Liver (tissue), 9 donors: ENCODE data around the gene TH. TPM values are rescaled to one million over a fixed set of nuclear protein-coding genes. Genes with fewer than 3 reads are reported as not detected.

ENCODE experiments used
- DNase-seq: peaks from one replicate; pipeline ENCODE4 v3.0.0-alpha.2; 2017; ENCODE audit warnings: low spot score
- H3K27ac ChIP-seq, 2 donors: one replicate each; pipeline ENCODE4 v1.7.0; 2013; ENCODE audit warnings: inconsistent platforms in 2 of 2, low read length in 2 of 2, control low read depth in 1 of 2, low read depth in 1 of 2, mild to moderate bottlenecking in 1 of 2
- H3K27me3 ChIP-seq, 4 donors: one replicate each; pipeline versions ENCODE4 v1.6.1 to v1.7.0; 2013; ENCODE audit warnings: low read length in 3 of 4, inconsistent platforms in 1 of 4, mild to moderate bottlenecking in 1 of 4, moderate library complexity in 1 of 4; ENCODE audit not compliant: control insufficient read depth in 4 of 4, insufficient read depth in 4 of 4
- H3K36me3 ChIP-seq, 4 donors: one replicate each; pipeline versions ENCODE4 v1.6.1 to v1.7.0; 2013; ENCODE audit warnings: low read length in 3 of 4, mild to moderate bottlenecking in 3 of 4, low read depth in 1 of 4, moderate library complexity in 1 of 4; ENCODE audit not compliant: control insufficient read depth in 4 of 4, insufficient read depth in 3 of 4
- H3K4me1 ChIP-seq, 4 donors: one replicate each; pipeline versions ENCODE4 v1.6.1 to v1.7.0; 2013; ENCODE audit warnings: low read length in 3 of 4, mild to moderate bottlenecking in 3 of 4, moderate library complexity in 1 of 4; ENCODE audit not compliant: control insufficient read depth in 4 of 4, insufficient read depth in 4 of 4
- H3K4me3 ChIP-seq, 3 donors: one replicate each; pipeline versions ENCODE4 v1.6.1 to v1.7.0; 2013; ENCODE audit warnings: low read length in 3 of 3, control low read depth in 1 of 3, low read depth in 1 of 3, mild to moderate bottlenecking in 1 of 3
- H3K9ac ChIP-seq, 2 donors: one replicate each; pipeline ENCODE4 v1.7.0; 2013; ENCODE audit warnings: low read length in 2 of 2, mild to moderate bottlenecking in 2 of 2, moderate library complexity in 2 of 2, control low read depth in 1 of 2, low read depth in 1 of 2
- H3K9me3 ChIP-seq, 4 donors: one replicate each; pipeline versions ENCODE4 v1.6.1 to v1.7.0; 2013; ENCODE audit warnings: low read length in 3 of 4; ENCODE audit not compliant: control insufficient read depth in 4 of 4
- EGR1 ChIP-seq, 2 donors: IDR thresholded peaks; 2 replicates each; pipeline ENCODE4 v1.6.1; 2016 to 2018; ENCODE audit warnings: antibody characterized with exemption in 2 of 2, low read depth in 2 of 2
- FOXA1 ChIP-seq: IDR thresholded peaks from 2 replicates; pipeline ENCODE4 v1.6.1; 2016; ENCODE audit warnings: antibody characterized with exemption
- FOXA2 ChIP-seq: IDR thresholded peaks from 2 replicates; pipeline ENCODE4 v1.6.1; 2016; ENCODE audit warnings: antibody characterized with exemption
- GABPA ChIP-seq, 2 donors: IDR thresholded peaks in 1 of 2; conservative IDR thresholded peaks in 1 of 2; 2 replicates each; pipeline ENCODE4 v1.6.1; 2016; ENCODE audit warnings: antibody characterized with exemption in 2 of 2, mild to moderate bottlenecking in 1 of 2, moderate library complexity in 1 of 2
- HNF4A ChIP-seq, 2 donors: conservative IDR thresholded peaks; 2 replicates each; pipeline ENCODE4 v1.6.1; 2016; ENCODE audit warnings: antibody characterized with exemption in 2 of 2, mild to moderate bottlenecking in 2 of 2
- HNF4G ChIP-seq: IDR thresholded peaks from 2 replicates; pipeline ENCODE4 v1.6.1; 2016; ENCODE audit warnings: antibody characterized with exemption
- JUND ChIP-seq, 2 donors: IDR thresholded peaks; 2 replicates each; pipeline ENCODE4 v1.6.1; 2016; ENCODE audit warnings: antibody characterized with exemption in 2 of 2
- NR2F2 ChIP-seq: IDR thresholded peaks from 2 replicates; pipeline ENCODE4 v1.6.1; 2016; ENCODE audit warnings: antibody characterized with exemption
- RAD21 ChIP-seq, 2 donors: IDR thresholded peaks; 2 replicates each; pipeline ENCODE4 v1.6.1; 2016; ENCODE audit warnings: antibody characterized with exemption in 2 of 2, mild to moderate bottlenecking in 2 of 2
- SP1 ChIP-seq: IDR thresholded peaks from 2 replicates; pipeline ENCODE4 v1.6.1; 2018; ENCODE audit warnings: antibody characterized with exemption, mild to moderate bottlenecking
- TAF1 ChIP-seq: conservative IDR thresholded peaks from 2 replicates; pipeline ENCODE4 v1.6.1; 2016; ENCODE audit warnings: antibody characterized with exemption, mild to moderate bottlenecking
- WGBS: extraction: QIAGEN DNeasy Blood & Tissue Kit; methylation state at CpG from one replicate; pipeline ENCODE4 v1.1.7; 2013; 5-methylcytosine and 5-hydroxymethylcytosine counted together
- polyA plus RNA-seq, 2 donors: library from polyadenylated mRNA; stranded (reverse) in 1 of 2; unstranded in 1 of 2; fragments of 200-250 nt in 1 of 2; fragments of >200 nt in 1 of 2; fragmentation: Nextera tagmentation in 1 of 2; extraction: Ambion mirVana in 1 of 2; gene quantifications; one replicate each; pipeline versions ENCODE4 v1.2.1 to v1.2.3, GENCODE V29; 2013 to 2015
- total RNA-seq, 2 donors: library from RNA; depleted of rRNA; stranded (reverse); fragments of >200 nt; gene quantifications; one replicate each; pipeline ENCODE4 v1.2.3, GENCODE V29; 2014
- TF ChIP-seq, protein P1 (sequence below): fragments of 150-350 bp; IDR thresholded peaks from 2 replicates; pipeline ENCODE4 v1.5.1; 2017; ENCODE audit warnings: improper control_type of control experiment, low read depth, low read length; ENCODE audit not compliant: missing input control
- TF ChIP-seq, protein P2 (sequence below): IDR thresholded peaks from 2 replicates; pipeline ENCODE4 v1.6.1; 2016; ENCODE audit warnings: antibody characterized with exemption
- TF ChIP-seq, protein P3 (sequence below): IDR thresholded peaks from 2 replicates; pipeline ENCODE4 v1.6.1; 2016; ENCODE audit warnings: antibody characterized with exemption
- TF ChIP-seq, protein P4 (sequence below): IDR thresholded peaks from 2 replicates; pipeline ENCODE4 v1.6.1; 2016; ENCODE audit warnings: antibody characterized with exemption, mild to moderate bottlenecking
- TF ChIP-seq, protein P5 (sequence below): IDR thresholded peaks from 2 replicates; pipeline ENCODE4 v1.6.1; 2016; ENCODE audit warnings: antibody characterized with exemption
- donor health status: healthy.
- donor health status: healthy.
- donor health status: healthy.
- donor health status: healthy.
- donor health status: healthy.

Gene TH
- total and polyA plus RNA-seq, 4 donors = 0.13 to 0.24 TPM; not detected in 2

DNA sequence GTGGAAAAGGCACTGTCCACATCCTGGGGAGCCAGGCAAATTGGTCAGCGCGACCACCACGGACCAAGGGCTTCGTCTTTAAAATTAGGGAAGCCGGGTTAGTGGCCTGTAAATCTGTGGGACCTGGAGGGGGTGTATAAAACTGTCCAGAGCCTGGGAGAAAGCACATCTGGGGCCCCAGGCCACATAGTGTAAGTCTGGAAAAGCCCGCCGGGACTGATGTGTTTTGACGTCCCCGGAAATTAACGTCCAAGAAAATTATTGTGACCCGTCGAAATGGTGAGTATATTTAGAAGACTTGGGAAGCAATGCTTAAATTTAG lies 28.2 kb downstream of the TH start:
- Histone ChIP-seq H3K27me3 (no peaks in the 10 kb centered on the region), H3K4me1 (peaks cover 0 to 7% (median 3%) of the 10 kb centered on the region in 4 donors), H3K9ac (no peak overlapping the region), H3K9me3 (no peaks in the 10 kb centered on the region), H3K36me3 (peaks cover 16 to 35% (median 25%) of the 10 kb centered on the region in 4 donors), H3K27ac (no peak overlapping the region), H3K4me3 (no peak overlapping the region)
- no peak for DNase-seq
- TF ChIP-seq EGR1 (IDR thresholded peaks at IDR 0.05; ENCODE audit: low read depth in 2 of 2) (no peak), NR2F2 (no peak), FOXA2 (no peak), HNF4A (conservative IDR thresholded peaks at IDR 0.05) (no peak), HNF4G (no peak), JUND (IDR thresholded peaks at IDR 0.05) (no peak), FOXA1 (no peak), TAF1 (no peak), GABPA (IDR thresholded peaks at IDR 0.05 in 1 of 2, conservative IDR thresholded peaks at IDR 0.05 in 1 of 2) (no peak), RAD21 (IDR thresholded peaks at IDR 0.05) (no peak), SP1 (no peak)
- TF ChIP-seq, protein P1, sequence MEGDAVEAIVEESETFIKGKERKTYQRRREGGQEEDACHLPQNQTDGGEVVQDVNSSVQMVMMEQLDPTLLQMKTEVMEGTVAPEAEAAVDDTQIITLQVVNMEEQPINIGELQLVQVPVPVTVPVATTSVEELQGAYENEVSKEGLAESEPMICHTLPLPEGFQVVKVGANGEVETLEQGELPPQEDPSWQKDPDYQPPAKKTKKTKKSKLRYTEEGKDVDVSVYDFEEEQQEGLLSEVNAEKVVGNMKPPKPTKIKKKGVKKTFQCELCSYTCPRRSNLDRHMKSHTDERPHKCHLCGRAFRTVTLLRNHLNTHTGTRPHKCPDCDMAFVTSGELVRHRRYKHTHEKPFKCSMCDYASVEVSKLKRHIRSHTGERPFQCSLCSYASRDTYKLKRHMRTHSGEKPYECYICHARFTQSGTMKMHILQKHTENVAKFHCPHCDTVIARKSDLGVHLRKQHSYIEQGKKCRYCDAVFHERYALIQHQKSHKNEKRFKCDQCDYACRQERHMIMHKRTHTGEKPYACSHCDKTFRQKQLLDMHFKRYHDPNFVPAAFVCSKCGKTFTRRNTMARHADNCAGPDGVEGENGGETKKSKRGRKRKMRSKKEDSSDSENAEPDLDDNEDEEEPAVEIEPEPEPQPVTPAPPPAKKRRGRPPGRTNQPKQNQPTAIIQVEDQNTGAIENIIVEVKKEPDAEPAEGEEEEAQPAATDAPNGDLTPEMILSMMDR = no peak
- TF ChIP-seq, protein P2, sequence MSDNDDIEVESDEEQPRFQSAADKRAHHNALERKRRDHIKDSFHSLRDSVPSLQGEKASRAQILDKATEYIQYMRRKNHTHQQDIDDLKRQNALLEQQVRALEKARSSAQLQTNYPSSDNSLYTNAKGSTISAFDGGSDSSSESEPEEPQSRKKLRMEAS = no peak
- TF ChIP-seq, protein P3, sequence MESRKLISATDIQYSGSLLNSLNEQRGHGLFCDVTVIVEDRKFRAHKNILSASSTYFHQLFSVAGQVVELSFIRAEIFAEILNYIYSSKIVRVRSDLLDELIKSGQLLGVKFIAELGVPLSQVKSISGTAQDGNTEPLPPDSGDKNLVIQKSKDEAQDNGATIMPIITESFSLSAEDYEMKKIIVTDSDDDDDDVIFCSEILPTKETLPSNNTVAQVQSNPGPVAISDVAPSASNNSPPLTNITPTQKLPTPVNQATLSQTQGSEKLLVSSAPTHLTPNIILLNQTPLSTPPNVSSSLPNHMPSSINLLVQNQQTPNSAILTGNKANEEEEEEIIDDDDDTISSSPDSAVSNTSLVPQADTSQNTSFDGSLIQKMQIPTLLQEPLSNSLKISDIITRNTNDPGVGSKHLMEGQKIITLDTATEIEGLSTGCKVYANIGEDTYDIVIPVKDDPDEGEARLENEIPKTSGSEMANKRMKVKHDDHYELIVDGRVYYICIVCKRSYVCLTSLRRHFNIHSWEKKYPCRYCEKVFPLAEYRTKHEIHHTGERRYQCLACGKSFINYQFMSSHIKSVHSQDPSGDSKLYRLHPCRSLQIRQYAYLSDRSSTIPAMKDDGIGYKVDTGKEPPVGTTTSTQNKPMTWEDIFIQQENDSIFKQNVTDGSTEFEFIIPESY = no peak
- TF ChIP-seq, protein P4, sequence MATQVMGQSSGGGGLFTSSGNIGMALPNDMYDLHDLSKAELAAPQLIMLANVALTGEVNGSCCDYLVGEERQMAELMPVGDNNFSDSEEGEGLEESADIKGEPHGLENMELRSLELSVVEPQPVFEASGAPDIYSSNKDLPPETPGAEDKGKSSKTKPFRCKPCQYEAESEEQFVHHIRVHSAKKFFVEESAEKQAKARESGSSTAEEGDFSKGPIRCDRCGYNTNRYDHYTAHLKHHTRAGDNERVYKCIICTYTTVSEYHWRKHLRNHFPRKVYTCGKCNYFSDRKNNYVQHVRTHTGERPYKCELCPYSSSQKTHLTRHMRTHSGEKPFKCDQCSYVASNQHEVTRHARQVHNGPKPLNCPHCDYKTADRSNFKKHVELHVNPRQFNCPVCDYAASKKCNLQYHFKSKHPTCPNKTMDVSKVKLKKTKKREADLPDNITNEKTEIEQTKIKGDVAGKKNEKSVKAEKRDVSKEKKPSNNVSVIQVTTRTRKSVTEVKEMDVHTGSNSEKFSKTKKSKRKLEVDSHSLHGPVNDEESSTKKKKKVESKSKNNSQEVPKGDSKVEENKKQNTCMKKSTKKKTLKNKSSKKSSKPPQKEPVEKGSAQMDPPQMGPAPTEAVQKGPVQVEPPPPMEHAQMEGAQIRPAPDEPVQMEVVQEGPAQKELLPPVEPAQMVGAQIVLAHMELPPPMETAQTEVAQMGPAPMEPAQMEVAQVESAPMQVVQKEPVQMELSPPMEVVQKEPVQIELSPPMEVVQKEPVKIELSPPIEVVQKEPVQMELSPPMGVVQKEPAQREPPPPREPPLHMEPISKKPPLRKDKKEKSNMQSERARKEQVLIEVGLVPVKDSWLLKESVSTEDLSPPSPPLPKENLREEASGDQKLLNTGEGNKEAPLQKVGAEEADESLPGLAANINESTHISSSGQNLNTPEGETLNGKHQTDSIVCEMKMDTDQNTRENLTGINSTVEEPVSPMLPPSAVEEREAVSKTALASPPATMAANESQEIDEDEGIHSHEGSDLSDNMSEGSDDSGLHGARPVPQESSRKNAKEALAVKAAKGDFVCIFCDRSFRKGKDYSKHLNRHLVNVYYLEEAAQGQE = no peak
- TF ChIP-seq, protein P5, sequence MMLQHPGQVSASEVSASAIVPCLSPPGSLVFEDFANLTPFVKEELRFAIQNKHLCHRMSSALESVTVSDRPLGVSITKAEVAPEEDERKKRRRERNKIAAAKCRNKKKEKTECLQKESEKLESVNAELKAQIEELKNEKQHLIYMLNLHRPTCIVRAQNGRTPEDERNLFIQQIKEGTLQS = no peak
- WGBS = 57% methylated on average over 12 of the region's 12 CpGs

DNA sequence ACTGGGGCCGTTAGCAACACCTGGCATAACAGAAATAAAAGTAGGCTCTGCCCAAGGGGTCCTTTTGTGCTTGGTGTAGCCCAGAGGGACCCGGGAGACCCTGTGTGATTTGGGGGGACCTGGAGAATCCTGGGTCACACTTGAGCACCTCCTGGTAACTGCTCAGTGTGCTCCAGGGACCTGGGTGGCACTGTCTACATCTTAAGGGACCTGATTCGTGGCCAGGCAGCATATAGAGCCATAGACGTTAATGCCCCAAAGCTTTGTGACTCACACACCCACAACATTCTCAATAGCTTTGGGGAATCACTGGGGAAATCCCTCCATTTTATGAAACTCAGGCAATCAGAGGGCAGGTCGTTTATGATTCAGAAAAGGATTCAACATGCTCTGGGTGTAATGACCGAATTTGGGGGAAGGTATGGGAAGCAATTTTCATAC lies 28.8 kb downstream of the TH start:
- WGBS = 42% methylated on average over 6 of the region's 6 CpGs
- no peaks in the 10 kb centered on the region for H3K27me3 ChIP-seq
- H3K4me3 ChIP-seq = no peak overlapping the region
- DNase-seq = no peak
- no peak overlapping the region for H3K9ac ChIP-seq
- no peaks in the 10 kb centered on the region for H3K9me3 ChIP-seq
- H3K36me3 ChIP-seq = peaks cover 16 to 32% (median 22%) of the 10 kb centered on the region in 4 donors
- peaks cover 0 to 13% (median 4%) of the 10 kb centered on the region in 4 donors for H3K4me1 ChIP-seq
- no peak overlapping the region for H3K27ac ChIP-seq
- TF ChIP-seq, protein P5 = no peak
- TF ChIP-seq TAF1 (no peak), JUND (IDR thresholded peaks at IDR 0.05) (no peak), FOXA1 (no peak), EGR1 (IDR thresholded peaks at IDR 0.05; ENCODE audit: low read depth in 2 of 2) (no peak), RAD21 (IDR thresholded peaks at IDR 0.05) (no peak), HNF4A (conservative IDR thresholded peaks at IDR 0.05) (no peak)
- TF ChIP-seq, protein P1 = no peak
- TF ChIP-seq, protein P3 = no peak
- TF ChIP-seq, protein P2 = no peak
